Retina (tissue), 1 donor: ENCODE results near the gene GRK2.

Experiments used
- DNase-seq: peaks from one replicate; pipeline ENCODE4 v3.0.0-alpha.2; 2016

The GRK2 gene

DNA sequence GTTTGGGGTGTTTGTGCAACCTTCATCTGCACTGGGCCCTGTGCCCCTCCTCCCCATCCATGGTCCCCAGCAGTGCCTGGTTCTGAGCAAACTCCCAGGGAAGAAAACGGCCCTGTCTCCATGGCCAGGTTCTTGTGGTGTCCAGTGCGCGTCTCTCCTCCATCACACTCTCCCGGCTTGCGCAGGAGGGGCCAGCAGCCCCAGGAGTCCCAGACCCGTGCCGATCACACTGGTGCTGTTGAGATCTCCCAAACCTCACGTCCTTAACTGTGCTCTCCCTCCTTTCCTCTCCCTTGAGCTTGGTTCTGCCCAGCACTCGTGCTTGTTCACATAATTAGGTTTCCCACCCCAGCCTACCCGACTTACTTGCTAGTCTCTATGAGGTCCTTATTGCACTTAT is 10.9 kb upstream of the GRK2 start:
- DNase-seq, result no peak

DNA sequence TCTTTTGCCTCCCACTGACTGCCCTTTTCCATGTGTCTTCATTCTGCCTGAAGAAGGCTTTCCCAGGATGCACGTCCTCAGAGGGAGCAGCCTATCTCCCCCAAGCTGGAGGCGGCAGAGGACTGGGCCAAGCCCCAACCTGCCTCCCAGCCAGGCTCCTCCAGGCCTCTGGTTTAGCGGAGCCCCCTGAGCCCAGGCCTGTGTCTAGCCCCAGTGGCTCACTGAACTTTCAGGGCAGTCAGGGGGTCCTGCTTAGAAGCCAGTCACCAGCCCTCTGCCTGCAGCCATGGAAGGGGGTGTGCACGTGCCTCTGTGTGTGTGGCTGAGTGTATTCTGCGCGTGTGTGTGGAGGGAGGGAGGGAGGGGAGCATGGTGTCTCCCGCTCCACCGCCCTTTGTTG is 10.4 kb upstream of the GRK2 start:
- no peak for DNase-seq

DNA sequence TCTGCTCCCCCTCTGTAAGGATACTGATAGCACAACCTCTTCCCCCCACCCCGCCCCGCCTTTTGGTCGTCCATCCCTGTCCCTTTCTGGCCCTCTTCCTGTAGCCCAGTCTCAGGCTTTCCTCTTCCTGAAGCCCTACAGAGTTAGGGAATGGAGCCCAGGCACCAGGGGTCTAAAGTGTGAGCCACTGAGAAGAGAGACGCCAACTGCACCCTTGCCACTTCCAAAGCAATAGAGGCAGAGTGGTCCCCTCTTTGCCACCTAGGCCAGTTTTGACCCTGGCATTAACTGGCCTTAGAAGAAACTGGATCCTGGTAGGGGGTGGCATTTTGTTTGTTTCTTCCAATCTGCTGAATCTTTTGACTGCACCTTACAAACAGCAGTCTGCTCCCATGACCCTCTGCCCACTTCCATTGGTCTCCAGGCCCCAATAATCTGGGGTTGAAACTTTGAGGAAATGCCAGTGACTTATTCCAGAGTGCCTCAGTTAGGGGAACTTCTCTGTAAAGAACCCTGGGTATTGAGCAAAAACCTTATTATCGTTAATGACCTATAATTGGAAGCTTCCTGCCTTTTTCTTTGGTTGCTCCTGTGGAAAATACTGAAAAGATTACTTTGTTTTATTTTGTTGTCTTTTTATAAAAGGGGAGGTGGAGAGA is 9.7 kb upstream of the GRK2 start:
- DNase-seq, result no peak

GRCh38 chr11:67260406-67260805 is 5.9 kb upstream of the GRK2 start:
- no peak for DNase-seq

- DNase-seq, result peak; percentile 64
Measured at GRCh38 chr11:67260885-67261639, 5.2 kb upstream of the GRK2 start.

GRCh38 chr11:67261640-67261945 is 4.7 kb upstream of the GRK2 start:
- peak; percentile 36 for DNase-seq

DNA sequence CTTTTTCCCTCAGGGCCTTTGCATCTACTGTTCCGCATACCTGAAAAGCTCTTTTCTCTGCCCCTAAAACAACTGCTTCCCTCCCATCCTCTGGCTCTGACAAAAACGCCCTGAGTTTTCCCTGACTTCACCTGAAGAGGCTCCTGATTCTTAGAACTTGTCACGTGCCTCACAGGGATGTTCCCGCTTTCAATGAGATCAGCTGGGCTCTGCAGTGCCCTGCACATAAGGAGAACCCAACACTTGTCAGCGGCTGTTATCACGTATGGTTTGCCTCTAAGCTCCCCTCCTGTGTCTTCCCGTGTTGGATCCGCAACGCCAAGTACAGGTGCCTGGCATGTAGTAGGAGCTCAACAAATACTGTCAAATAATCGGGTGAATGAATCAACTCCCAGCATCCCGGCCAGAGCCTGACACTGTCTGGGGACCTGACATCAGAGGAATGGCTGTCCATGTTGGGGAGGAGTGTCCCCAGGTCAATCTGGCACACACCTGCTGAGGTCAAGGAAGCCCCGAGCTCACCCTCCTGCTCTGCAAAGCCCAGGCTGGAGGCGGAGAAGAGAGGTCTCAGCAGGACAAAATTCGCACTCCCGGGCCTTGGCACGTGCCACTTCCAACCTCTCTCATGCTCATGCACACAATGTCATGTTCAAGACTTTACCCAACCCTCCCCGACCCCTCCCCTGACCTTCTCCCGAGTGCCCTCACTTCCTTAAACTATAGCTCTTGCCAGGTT is 4.2 kb upstream of the GRK2 start:
- DNase-seq, result no peak

- peak; percentile 82 for DNase-seq
Measured at GRCh38 chr11:67262731-67263675, 3.3 kb upstream of the GRK2 start.

DNA sequence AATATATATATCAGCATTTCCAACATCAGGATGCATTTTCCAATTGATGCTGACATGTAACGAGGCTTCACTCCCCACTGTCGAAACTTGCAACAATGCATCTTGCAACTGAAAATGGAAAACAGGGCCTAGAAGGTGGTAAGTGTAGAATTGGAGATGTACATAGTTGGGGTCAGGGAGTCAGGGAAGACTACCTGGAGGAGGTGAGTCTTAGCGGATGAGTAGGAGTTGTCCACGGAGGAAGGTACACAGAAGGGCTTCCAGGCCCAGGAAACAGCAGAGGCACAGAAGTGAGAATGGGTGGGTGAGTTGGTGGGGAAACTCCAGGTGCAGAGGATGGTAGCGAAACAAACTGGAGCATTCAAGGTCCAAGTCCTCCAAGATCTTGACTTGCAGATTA is 2.0 kb upstream of the GRK2 start:
- no peak for DNase-seq

DNA sequence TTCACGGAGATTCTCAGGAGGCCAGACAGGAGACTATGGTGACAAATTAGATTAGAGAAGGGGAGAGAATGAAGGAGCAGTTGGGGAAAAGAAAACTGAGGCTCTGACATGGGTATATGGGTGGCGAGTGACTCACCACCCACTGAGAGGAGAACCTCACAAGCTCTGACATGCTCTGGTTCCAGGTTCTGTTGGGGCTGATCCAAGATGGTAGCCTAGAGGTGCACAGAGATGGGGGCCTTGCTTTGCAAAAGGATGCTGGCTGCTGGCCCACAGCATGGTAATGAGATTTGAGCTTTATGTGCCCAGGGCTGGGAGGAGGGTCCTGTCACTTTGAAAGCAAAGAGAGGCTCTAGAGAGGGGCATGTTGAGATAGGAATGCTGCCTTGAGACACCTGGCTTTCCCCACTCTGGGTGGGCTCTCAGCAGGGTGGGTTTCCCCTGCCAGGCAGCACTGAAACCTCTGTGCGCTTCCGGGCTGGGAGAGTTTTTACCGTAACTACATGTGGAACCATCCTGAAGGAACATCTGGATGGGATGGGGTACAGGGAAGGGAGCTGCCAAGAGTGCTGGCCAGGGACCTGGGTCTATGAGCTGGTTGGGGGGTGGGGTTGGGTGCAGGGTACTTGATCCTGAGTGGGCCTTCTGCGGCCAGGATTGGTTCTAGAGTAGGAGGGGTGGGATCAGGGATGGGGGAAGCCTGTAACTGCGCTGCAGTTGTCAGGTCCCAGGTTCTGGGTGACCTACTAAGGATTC is 1.2 kb upstream of the GRK2 start:
- DNase-seq, result no peak

GRCh38 chr11:67265633-67266448 is 432 bp upstream of the GRK2 start:
- peak; percentile 84 for DNase-seq

GRCh38 chr11:67267188-67268080 is 1.2 kb downstream of the GRK2 start:
- DNase-seq, result no peak

- DNase-seq, result no peak
Measured at GRCh38 chr11:67268081-67268961, 2.0 kb downstream of the GRK2 start.

GRCh38 chr11:67268962-67269268 is 2.6 kb downstream of the GRK2 start:
- no peak for DNase-seq

- DNase-seq, result no peak
Measured at GRCh38 chr11:67269401-67270255, 3.4 kb downstream of the GRK2 start.

DNA sequence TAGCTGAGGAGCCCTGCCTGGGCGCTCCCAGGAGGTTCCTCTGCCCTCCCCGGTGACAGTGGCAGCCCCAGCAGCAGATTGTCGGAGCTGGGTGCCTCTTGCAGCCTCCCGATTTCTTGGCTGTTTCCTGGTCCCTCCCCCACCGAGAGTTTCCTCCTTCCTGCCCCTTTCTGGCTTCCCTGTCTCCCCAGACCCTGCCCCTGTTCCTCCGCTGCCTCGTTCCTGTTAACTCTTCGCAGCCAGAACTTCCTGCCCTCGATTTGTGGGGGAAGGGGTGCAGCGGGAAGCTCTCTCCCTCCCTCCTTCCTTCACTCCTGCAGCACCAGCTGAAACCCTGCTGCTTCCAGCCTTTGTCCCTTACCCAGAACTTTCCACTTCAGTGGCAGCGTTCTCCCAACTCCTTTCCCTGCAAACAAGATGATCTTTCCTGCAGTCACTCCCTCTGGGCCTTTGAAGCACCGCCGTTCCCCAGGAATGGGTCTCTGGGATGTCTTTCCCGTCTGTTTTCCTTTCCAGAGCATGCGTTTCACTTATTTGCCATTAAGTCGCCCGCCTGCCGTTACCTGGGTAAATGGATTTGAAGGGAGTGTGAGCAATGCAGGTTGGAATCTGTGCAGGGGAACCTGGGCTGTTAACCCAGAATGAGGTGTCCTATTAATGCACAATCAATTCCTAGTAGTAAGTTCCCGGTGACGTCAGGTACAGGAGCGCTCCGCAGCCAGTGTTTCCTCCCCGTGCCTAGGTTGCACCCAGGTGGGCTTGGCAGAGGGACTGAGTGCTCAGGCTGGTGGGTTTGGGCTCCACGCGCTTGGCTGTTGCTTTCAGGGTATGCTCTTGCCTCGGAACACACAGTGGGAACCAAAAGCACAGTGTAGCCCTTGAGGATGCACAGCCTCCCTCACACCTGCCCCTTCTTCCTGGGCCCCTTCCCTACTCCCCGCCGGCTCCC is 4.3 kb downstream of the GRK2 start:
- DNase-seq, result peak; percentile 65

GRCh38 chr11:67271205-67271540 is 4.9 kb downstream of the GRK2 start:
- no peak for DNase-seq
